ENCODE data around the gene NOP56.

The NOP56 gene

GRCh38 chr20:2700913-2701620 lies 48.6 kb downstream of the NOP56 start:
- DNase-seq (ENCODE audit: low read depth in 2 of 2): no peak

GRCh38 chr20:2701671-2702081 lies 49.2 kb downstream of the NOP56 start:
- DNase-seq (ENCODE audit: low read depth in 2 of 2): no peak

- DNase-seq (ENCODE audit: low read depth in 2 of 2): no peak
These were observed 51.5 kb downstream of the NOP56 start for GRCh38 chr20:2703716-2704475.

- no peak for DNase-seq (ENCODE audit: low read depth in 2 of 2)
These were observed 53.7 kb downstream of the NOP56 start for GRCh38 chr20:2705931-2706645.

GRCh38 chr20:2706688-2707352 lies 54.4 kb downstream of the NOP56 start:
- DNase-seq (ENCODE audit: low read depth in 2 of 2): no peak

GRCh38 chr20:2707353-2708072 lies 55.1 kb downstream of the NOP56 start:
- DNase-seq (ENCODE audit: low read depth in 2 of 2): no peak
